Fibroblast of lung (primary cell): ENCODE results near the gene PTCRA. TPM values are rescaled to one million over a fixed set of nuclear protein-coding genes. Genes with fewer than 3 reads are reported as not detected.

Experiments used
- DNase-seq, 2 donors: peaks; one replicate each; pipeline versions ENCODE4 v3.0.0 to v3.0.0-alpha.2; 2010; ENCODE audit warnings: low read depth in 2 of 2
- H2AFZ ChIP-seq: 2 replicates; pipeline ENCODE4 v1.5.1; 2012; ENCODE audit warnings: low read length, control low read depth, inconsistent platforms
- H3K27ac ChIP-seq: 2 replicates; pipeline ENCODE4 v1.5.1; 2011; ENCODE audit warnings: low read length, control low read depth; ENCODE audit not compliant: insufficient read depth
- H3K27me3 ChIP-seq: 2 replicates; pipeline ENCODE4 v1.5.1; 2011; ENCODE audit warnings: mild to moderate bottlenecking, low read length; ENCODE audit not compliant: control insufficient read depth, insufficient read depth
- H3K36me3 ChIP-seq: 2 replicates; pipeline ENCODE4 v1.5.1; 2011; ENCODE audit warnings: low read length; ENCODE audit not compliant: control insufficient read depth, insufficient read depth
- H3K4me1 ChIP-seq: 2 replicates; pipeline ENCODE4 v1.5.1; 2011; ENCODE audit warnings: low read length; ENCODE audit not compliant: control insufficient read depth, insufficient read depth; ENCODE audit errors: extremely low read depth
- H3K4me2 ChIP-seq: 2 replicates; pipeline ENCODE4 v1.5.1; 2011; ENCODE audit warnings: low read length, control low read depth; ENCODE audit not compliant: insufficient read depth; ENCODE audit errors: extremely low read depth
- H3K4me3 ChIP-seq, 4 experiments: fragments of 200-600 bp in 1 of 4; sonication (generic) in 1 of 4; replicated peaks in 1 of 4; 2 replicates each; pipeline ENCODE4 v1.5.1; 2011 to 2016; ENCODE audit warnings: low read length in 4 of 4, low read depth in 3 of 4, mild to moderate bottlenecking in 3 of 4, control low read depth in 2 of 4, inconsistent platforms in 1 of 4, mixed read lengths in 1 of 4; ENCODE audit not compliant: insufficient read depth in 1 of 4; ENCODE audit errors: control extremely low read depth in 1 of 4
- H3K79me2 ChIP-seq: 2 replicates; pipeline ENCODE4 v1.5.1; 2012; ENCODE audit warnings: mild to moderate bottlenecking, low read length, inconsistent platforms; ENCODE audit not compliant: control insufficient read depth, insufficient read depth
- H3K9ac ChIP-seq: 2 replicates; pipeline ENCODE4 v1.5.1; 2011; ENCODE audit warnings: mild to moderate bottlenecking, low read length, control low read depth; ENCODE audit not compliant: insufficient read depth
- H3K9me3 ChIP-seq: 2 replicates; pipeline ENCODE4 v1.5.1; 2012; ENCODE audit warnings: low read depth, low read length; ENCODE audit not compliant: control insufficient read depth, insufficient read depth
- H4K20me1 ChIP-seq: 2 replicates; pipeline ENCODE4 v1.5.1; 2011; ENCODE audit warnings: low read length; ENCODE audit not compliant: control insufficient read depth, insufficient read depth; ENCODE audit errors: extremely low read depth
- EZH2 ChIP-seq: IDR thresholded peaks from 2 replicates; pipeline ENCODE4 v1.5.1; 2012; ENCODE audit warnings: low read length, control low read depth, mild to moderate bottlenecking; ENCODE audit errors: missing control alignments
- polyA plus RNA-seq, 2 donors: library from polyadenylated mRNA; depleted of rRNA in 1 of 2; stranded (reverse) in 1 of 2; unstranded in 1 of 2; fragments of >200 nt; gene quantifications; 2 replicates each; pipeline ENCODE4 v1.2.1, GENCODE V29; 2011 to 2012; ENCODE audit warnings: missing spikeins in 1 of 2
- total RNA-seq: library from RNA; depleted of rRNA; stranded (reverse); fragments of >200 nt; gene quantifications from 2 replicates; pipeline ENCODE4 v1.2.1, GENCODE V29; 2014
- TF ChIP-seq, protein P1 (sequence below), 2 donors: IDR thresholded peaks in 1 of 2; conservative IDR thresholded peaks in 1 of 2; 1 replicate in 1 of 2; 2 replicates in 1 of 2; pipeline ENCODE4 v1.5.1; 2011 to 2012; ENCODE audit warnings: low read length in 2 of 2, control low read depth in 1 of 2, inconsistent platforms in 1 of 2, low read depth in 1 of 2, mild to moderate bottlenecking in 1 of 2

The PTCRA gene
- total and polyA plus RNA-seq, 2 donors (not counting 1 experiment from before 2014, with no cell fraction given): not detected

DNA sequence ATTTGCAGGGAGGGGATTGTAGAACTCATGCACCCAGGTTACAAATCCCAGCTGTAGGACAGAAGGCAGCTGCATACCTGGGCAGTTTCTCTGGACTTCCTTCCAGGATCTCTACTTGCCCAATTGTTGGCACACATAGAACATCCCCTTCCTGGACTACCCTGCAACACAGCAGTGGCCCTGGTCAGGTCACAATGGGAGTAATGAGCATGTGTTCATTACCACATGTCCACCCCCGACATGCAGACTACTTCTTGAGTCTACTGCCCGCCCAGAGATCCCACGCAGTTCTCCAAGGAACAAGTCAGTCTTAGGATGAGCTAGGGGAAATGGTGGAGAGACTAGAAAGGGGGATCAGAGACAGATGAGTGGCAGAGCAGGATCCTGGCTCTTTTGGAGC, 58.1 kb downstream of the PTCRA start:
- TF ChIP-seq, protein P1, sequence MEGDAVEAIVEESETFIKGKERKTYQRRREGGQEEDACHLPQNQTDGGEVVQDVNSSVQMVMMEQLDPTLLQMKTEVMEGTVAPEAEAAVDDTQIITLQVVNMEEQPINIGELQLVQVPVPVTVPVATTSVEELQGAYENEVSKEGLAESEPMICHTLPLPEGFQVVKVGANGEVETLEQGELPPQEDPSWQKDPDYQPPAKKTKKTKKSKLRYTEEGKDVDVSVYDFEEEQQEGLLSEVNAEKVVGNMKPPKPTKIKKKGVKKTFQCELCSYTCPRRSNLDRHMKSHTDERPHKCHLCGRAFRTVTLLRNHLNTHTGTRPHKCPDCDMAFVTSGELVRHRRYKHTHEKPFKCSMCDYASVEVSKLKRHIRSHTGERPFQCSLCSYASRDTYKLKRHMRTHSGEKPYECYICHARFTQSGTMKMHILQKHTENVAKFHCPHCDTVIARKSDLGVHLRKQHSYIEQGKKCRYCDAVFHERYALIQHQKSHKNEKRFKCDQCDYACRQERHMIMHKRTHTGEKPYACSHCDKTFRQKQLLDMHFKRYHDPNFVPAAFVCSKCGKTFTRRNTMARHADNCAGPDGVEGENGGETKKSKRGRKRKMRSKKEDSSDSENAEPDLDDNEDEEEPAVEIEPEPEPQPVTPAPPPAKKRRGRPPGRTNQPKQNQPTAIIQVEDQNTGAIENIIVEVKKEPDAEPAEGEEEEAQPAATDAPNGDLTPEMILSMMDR (conservative IDR thresholded peaks at IDR 0.05 in 1 of 2, IDR thresholded peaks at IDR 0.05 in 1 of 2; ENCODE audit: low read depth in 1 of 2, low read length in 2 of 2): no peak
- no peak for TF ChIP-seq EZH2
- Histone ChIP-seq H3K79me2 (peaks cover 10% of the 10 kb centered on the region), H2AFZ (no peak overlapping the region), H3K36me3 (peaks cover 6% of the 10 kb centered on the region), H3K9ac (no peak overlapping the region), H3K27ac (no peak overlapping the region), H3K4me1 (no peaks in the 10 kb centered on the region), H3K4me3 (no peak overlapping the region), H3K4me2 (no peak overlapping the region), H4K20me1 (no peaks in the 10 kb centered on the region), H3K27me3 (no peaks in the 10 kb centered on the region), H3K9me3 (no peaks in the 10 kb centered on the region)
- DNase-seq: no peak

DNA sequence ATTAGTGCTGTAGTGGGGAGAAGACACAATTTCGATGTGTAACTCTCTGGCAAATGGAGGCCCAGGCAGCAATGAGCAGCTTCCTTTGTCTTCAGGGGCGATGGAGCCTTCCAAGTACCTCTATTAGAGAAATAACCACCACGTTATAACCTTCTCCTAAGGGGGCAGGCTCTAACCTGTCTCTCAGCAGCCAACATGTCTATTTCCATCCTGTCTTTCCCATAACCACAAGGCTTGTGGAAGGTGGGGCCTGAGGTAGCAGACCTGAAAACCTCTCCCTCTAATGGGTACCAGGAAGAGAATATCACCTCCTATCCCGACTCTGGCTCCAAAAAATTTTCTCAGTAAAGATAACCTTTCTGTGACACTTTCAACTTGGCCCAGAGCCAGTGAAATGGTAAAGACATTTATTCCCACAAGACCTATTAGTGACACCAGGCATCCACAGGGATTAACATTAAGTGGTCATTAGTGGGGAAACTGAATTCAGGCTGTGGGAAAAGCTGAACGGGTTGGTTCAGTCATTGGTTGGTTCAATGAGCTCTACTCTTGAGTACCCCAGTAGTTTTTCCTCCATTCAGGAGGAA, 59.2 kb downstream of the PTCRA start:
- H2AFZ ChIP-seq: no peak overlapping the region
- TF ChIP-seq, protein P1 (conservative IDR thresholded peaks at IDR 0.05 in 1 of 2, IDR thresholded peaks at IDR 0.05 in 1 of 2; ENCODE audit: low read depth in 1 of 2, low read length in 2 of 2): no peak
- TF ChIP-seq EZH2: no peak
- peaks cover 2% of the 10 kb centered on the region for H3K36me3 ChIP-seq
- H3K27ac ChIP-seq: no peak overlapping the region
- H3K4me2 ChIP-seq: no peak overlapping the region
- no peaks in the 10 kb centered on the region for H3K9me3 ChIP-seq
- DNase-seq: no peak
- peaks cover 10% of the 10 kb centered on the region for H3K79me2 ChIP-seq
- no peaks in the 10 kb centered on the region for H3K27me3 ChIP-seq
- H3K9ac ChIP-seq: no peak overlapping the region
- no peaks in the 10 kb centered on the region for H4K20me1 ChIP-seq
- H3K4me3 ChIP-seq: no peak overlapping the region
- peaks cover 5% of the 10 kb centered on the region for H3K4me1 ChIP-seq

Other genes with a start within 250 kb of the PTCRA start
- gene PRPH2, start 193.5 kb upstream of the PTCRA start, total RNA-seq: 5.1 and 8.6 TPM in 2 replicates
- gene PRPH2, start 193.5 kb upstream of the PTCRA start, polyA plus RNA-seq: 4.0 and 6.3 TPM in 2 replicates
- 50.0 and 50.6 TPM in 2 replicates for gene TBCC, start 169.9 kb upstream of the PTCRA start, total RNA-seq
- gene TBCC, start 169.9 kb upstream of the PTCRA start, polyA plus RNA-seq: 18.2 and 18.7 TPM in 2 replicates
- 4.9 and 6.9 TPM in 2 replicates for gene BICRAL, start 134.0 kb upstream of the PTCRA start, total RNA-seq
- gene BICRAL, start 134.0 kb upstream of the PTCRA start, polyA plus RNA-seq: 10.2 and 11.5 TPM in 2 replicates
- 108 and 127 TPM in 2 replicates for gene RPL7L1, start 36.4 kb upstream of the PTCRA start, total RNA-seq
- gene RPL7L1, start 36.4 kb upstream of the PTCRA start, polyA plus RNA-seq: 80.0 and 81.0 TPM in 2 replicates
- gene CNPY3, start 13.4 kb downstream of the PTCRA start, total RNA-seq: 23.9 and 30.4 TPM in 2 replicates
- 30.3 and 38.8 TPM in 2 replicates for gene CNPY3, start 13.4 kb downstream of the PTCRA start, polyA plus RNA-seq
- gene GNMT, start 44.7 kb downstream of the PTCRA start, total RNA-seq: not detected in 2 replicates
- 0.06 and 0.12 TPM in 2 replicates for gene GNMT, start 44.7 kb downstream of the PTCRA start, polyA plus RNA-seq
- gene PEX6, start 63.1 kb downstream of the PTCRA start, total RNA-seq: 49.2 and 61.4 TPM in 2 replicates
- 4.0 and 5.3 TPM in 2 replicates for gene PEX6, start 63.1 kb downstream of the PTCRA start, polyA plus RNA-seq
- gene PPP2R5D, start 68.5 kb downstream of the PTCRA start, total RNA-seq: 20.0 and 27.1 TPM in 2 replicates
- 39.3 and 59.9 TPM in 2 replicates for gene PPP2R5D, start 68.5 kb downstream of the PTCRA start, polyA plus RNA-seq
- gene MEA1, start 97.9 kb downstream of the PTCRA start, total RNA-seq: 52.1 and 60.9 TPM in 2 replicates
- gene MEA1, start 97.9 kb downstream of the PTCRA start, polyA plus RNA-seq: 81.0 and 111 TPM in 2 replicates
- 54.5 and 72.2 TPM in 2 replicates for gene KLHDC3, start 98.2 kb downstream of the PTCRA start, total RNA-seq
- gene KLHDC3, start 98.2 kb downstream of the PTCRA start, polyA plus RNA-seq: 44.3 and 54.0 TPM in 2 replicates
- 72.4 and 73.0 TPM in 2 replicates for gene RRP36, start 105.6 kb downstream of the PTCRA start, total RNA-seq
- 88.0 and 110 TPM in 2 replicates for gene RRP36, start 105.6 kb downstream of the PTCRA start, polyA plus RNA-seq
- 30.3 and 60.3 TPM in 2 replicates for gene CUL7, start 137.8 kb downstream of the PTCRA start, total RNA-seq
- gene CUL7, start 137.8 kb downstream of the PTCRA start, polyA plus RNA-seq: 19.7 and 21.4 TPM in 2 replicates
- 13.9 and 18.2 TPM in 2 replicates for gene MRPL2, start 143.4 kb downstream of the PTCRA start, total RNA-seq
- gene MRPL2, start 143.4 kb downstream of the PTCRA start, polyA plus RNA-seq: 20.3 and 23.1 TPM in 2 replicates
- 19.0 and 22.5 TPM in 2 replicates for gene KLC4, start 143.6 kb downstream of the PTCRA start, total RNA-seq
- 5.7 and 7.2 TPM in 2 replicates for gene KLC4, start 143.6 kb downstream of the PTCRA start, polyA plus RNA-seq
- 145 and 159 TPM in 2 replicates for gene PTK7, start 160.3 kb downstream of the PTCRA start, total RNA-seq
- gene PTK7, start 160.3 kb downstream of the PTCRA start, polyA plus RNA-seq: 51.9 and 149 TPM in 2 replicates